Activated naive CD8-positive, alpha-beta T cell treated with anti-CD3 and anti-CD28 coated beads, Interleukin-2, amount 50 U/mL, for 16 hours (primary cell): ENCODE data around the gene CSTF2T.

ENCODE experiments used
- DNase-seq: peaks from one replicate; pipeline ENCODE4 v3.0.0-alpha.2; 2020; ENCODE audit warnings: low read depth, low spot score

CSTF2T gene, protein sequence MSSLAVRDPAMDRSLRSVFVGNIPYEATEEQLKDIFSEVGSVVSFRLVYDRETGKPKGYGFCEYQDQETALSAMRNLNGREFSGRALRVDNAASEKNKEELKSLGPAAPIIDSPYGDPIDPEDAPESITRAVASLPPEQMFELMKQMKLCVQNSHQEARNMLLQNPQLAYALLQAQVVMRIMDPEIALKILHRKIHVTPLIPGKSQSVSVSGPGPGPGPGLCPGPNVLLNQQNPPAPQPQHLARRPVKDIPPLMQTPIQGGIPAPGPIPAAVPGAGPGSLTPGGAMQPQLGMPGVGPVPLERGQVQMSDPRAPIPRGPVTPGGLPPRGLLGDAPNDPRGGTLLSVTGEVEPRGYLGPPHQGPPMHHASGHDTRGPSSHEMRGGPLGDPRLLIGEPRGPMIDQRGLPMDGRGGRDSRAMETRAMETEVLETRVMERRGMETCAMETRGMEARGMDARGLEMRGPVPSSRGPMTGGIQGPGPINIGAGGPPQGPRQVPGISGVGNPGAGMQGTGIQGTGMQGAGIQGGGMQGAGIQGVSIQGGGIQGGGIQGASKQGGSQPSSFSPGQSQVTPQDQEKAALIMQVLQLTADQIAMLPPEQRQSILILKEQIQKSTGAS

GRCh38 chr10:51699475-51700227 is at the start of gene CSTF2T:
TSS of gene CSTF2T (minus strand) at chr10:51699595. CDS start at chr10:51699549, 46 bp downstream.
- peak; percentile 70 for DNase-seq

- DNase-seq, result no peak
These were observed 49.6 kb upstream of the CSTF2T start for GRCh38 chr10:51748959-51749358.

DNA sequence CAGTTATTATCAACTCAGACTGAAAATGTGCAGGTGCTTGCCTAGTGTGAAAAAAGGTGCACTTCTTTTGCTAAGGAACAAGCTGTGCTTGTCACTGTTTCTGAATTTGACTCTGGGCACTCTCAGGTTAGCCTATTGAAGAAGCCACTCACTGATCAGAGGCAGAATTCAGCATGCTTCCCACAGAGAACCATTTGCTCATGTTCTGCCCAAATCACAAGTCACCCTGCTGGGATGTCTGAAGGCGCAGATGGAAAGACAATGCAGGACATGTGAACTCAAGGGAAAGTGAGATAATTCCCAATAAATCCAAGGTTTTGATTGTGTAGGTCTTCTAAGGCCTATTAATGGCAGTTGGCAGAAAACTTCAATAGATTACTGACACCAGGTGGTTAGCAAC is 47.8 kb upstream of the CSTF2T start:
- no peak for DNase-seq

GRCh38 chr10:51745397-51745796 is 46.0 kb upstream of the CSTF2T start:
- no peak for DNase-seq

DNA sequence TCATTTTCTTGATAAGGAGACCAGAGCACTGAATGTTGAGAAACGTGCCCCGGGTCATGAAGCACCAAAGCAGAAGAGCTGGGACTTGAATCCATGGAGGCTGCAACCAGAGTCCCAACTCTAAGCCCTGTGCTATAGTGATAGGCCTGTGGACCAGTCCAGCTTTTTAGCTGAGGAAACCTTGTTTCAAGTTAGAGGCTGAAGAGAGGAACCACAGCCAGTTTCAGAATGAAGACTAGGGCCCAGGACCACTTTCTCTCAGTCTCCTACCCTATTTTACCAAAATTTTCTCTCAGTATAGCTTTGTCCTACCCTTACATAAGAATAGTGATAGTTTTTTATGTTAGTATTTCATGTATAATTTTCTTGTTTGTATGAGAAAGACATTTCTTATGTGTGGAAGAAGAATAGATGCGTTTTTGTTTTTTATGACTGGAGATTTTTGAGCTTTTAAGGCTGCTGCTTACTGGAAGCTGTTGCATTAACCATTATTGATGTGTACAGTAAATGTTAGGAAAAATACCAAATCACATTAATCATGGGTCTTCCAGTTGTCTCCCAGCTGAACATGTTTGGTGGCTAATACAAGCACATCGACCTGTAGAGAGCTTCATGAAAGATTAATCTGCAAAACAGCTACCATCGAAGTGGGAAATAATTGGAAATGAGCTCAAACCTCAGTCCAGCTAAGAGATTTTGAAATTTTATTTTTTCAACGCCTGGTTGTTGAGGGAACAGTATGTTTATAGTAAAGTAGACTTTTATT is 45.0 kb upstream of the CSTF2T start:
- DNase-seq, result no peak

DNA sequence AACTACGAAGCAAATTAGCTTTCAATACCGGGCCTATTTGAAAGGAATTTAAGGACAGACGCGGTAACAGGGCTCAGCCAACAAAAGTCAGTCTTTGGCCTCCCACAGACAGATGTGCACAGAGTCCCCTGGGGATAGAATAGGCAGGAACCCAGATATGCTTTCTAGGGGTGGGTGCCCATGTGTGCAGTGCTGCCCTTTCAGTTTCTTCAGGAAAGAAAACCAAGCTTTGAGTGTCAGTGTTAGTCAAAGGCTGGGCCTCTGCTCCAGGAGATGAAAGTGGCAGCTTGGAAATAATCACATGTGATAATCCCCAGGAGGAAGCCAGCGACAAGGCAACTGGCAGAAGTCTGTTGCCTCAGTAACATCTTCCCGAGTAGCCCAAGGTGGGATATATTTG is 43.8 kb upstream of the CSTF2T start:
- no peak for DNase-seq

GRCh38 chr10:51733057-51733456 is 33.7 kb upstream of the CSTF2T start:
- no peak for DNase-seq

GRCh38 chr10:51729822-51730555 is 30.6 kb upstream of the CSTF2T start:
- DNase-seq, result no peak

DNA sequence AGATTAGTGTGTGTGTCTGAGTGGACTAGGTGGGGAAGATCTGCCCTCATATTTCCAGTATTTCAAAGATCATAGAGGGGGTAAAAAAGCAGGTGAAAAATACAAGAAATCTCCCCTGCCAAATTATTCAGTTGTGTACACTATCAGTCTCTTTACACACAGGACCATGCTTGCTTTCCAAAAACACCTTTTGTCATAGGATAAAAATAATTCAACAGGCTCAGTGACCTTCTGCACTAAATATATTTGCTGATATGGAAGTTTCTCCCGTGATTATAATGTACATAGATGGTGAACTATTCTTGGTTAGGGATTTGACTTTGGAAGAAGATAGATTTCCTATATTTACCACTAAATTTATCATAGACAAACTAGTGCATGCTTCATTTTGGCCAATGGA is 24.6 kb upstream of the CSTF2T start:
- no peak for DNase-seq

GRCh38 chr10:51718804-51719291 is 19.5 kb upstream of the CSTF2T start:
- no peak for DNase-seq

DNA sequence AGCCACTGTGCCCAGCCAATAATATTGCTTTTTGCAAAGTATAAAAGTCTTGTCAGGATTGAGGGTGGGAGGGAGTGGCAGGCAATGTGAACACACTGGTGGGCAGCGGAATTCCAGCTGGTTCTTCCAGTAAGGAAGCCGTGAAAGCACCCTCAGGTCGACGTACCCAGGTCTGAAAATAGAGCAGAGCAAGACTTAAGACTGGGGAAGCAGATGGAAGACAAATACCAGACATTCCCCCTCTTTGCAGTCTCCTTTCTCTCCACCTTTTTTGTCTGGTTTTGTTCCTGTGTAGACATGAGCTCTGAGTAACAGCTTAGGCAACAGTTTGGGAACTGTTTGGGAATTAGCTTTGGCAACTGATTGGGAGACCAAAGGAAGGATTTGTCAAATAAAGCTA is 17.6 kb upstream of the CSTF2T start:
- no peak for DNase-seq

GRCh38 chr10:51711519-51711891 is 12.1 kb upstream of the CSTF2T start:
- no peak for DNase-seq

GRCh38 chr10:51709324-51709972 is 10.1 kb upstream of the CSTF2T start:
- DNase-seq, result no peak

- no peak for DNase-seq
These were observed 9.2 kb upstream of the CSTF2T start for GRCh38 chr10:51708609-51709008.

DNA sequence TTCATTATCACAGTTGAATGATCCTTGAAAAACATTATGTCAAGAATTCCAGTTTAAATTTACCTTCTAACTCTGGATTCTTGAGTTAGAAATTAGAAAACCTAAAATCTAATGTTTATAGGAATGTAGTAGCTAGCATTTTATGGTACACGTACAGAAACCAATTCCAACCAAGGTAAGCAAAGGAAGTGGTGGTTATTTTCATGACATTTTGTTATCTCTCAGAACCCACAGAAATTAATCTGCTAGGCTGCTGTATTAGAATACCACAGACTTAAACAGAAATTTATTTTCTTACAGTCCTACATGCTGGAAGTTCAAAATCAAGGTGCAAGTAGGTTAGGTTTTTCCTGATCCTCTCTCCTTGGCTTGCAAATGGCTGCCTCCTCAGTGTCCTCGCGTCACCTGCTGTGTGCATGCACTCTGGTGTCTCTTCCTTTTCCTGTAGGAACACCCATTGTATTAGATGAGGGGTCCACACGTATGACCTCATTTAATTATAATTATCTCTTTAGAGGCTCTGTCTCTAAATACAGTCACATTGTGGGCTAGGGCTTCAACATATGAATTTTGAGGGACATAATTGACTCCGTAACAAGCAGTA is 8.5 kb upstream of the CSTF2T start:
- no peak for DNase-seq

DNA sequence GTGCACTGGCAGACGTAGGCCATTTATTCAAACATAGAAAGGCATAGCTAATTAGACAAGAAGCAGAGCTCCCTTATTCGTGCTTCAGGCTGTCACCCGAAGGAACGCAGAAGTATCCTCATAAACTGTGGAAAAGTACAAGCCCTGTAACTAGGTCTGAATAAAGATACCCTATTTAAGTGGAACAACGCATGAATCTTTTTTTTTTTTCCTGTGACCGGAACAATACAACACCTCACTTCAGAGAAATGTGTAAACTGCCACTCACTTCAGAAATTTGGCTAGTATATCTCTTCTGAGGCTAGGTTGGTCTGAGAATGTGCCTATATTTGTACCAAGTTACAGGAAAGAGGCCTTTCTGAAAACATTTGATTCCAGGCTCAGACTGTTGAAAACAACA is 8.0 kb upstream of the CSTF2T start:
- no peak for DNase-seq

DNA sequence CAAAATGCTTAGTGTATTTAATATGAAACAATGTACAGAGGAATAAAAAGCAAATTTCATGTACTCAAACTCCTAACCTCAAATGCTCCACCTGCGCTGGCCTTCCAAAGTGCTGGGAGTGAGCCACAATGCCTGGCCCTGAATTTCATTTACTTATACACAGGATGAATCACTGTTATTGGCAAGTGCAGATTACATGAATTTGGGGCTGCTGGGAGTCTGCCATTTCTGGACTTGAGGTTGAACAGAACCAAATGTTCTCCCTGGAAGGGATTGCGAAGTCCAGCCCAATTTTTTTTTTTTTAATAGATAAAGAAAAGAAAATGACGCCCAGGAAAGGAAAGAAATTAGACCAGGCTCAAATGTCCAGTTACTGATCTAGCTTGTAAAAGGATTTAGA is 6.8 kb upstream of the CSTF2T start:
- DNase-seq, result no peak

DNA sequence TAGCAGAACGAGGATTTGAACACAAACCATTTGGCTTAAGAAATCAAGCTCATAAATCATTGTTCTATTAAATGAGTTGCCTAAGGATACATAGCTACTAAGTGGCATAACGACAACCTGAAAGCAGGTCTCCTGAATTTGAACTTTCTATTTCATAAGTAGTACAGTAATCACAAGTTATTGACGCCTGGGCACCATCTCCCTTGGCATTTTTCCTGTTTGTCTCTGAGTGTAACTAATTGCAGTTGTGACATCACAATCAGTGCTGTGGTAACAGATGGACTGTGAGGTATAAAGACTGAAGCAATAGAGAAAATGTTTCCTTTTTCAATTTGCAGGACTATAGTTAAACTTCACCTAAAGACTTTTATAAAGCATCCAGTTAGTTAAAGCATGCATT is 6.4 kb upstream of the CSTF2T start:
- DNase-seq, result no peak

- no peak for DNase-seq
These were observed 928 bp upstream of the CSTF2T start for GRCh38 chr10:51700228-51700817.

- no peak for DNase-seq
These were observed 285 bp downstream of the CSTF2T start for GRCh38 chr10:51699145-51699474.
